Fibroblast of lung (primary cell): ENCODE data around the gene ABCA2.

ENCODE experiments used
- EZH2 ChIP-seq: IDR thresholded peaks from 2 replicates; pipeline ENCODE4 v1.5.1; 2012; ENCODE audit warnings: low read length, control low read depth, mild to moderate bottlenecking; ENCODE audit errors: missing control alignments
- TF ChIP-seq, protein P1 (sequence below), 2 donors: IDR thresholded peaks in 1 of 2; conservative IDR thresholded peaks in 1 of 2; 1 replicate in 1 of 2; 2 replicates in 1 of 2; pipeline ENCODE4 v1.5.1; 2011 to 2012; ENCODE audit warnings: low read length in 2 of 2, control low read depth in 1 of 2, inconsistent platforms in 1 of 2, low read depth in 1 of 2, mild to moderate bottlenecking in 1 of 2

DNA sequence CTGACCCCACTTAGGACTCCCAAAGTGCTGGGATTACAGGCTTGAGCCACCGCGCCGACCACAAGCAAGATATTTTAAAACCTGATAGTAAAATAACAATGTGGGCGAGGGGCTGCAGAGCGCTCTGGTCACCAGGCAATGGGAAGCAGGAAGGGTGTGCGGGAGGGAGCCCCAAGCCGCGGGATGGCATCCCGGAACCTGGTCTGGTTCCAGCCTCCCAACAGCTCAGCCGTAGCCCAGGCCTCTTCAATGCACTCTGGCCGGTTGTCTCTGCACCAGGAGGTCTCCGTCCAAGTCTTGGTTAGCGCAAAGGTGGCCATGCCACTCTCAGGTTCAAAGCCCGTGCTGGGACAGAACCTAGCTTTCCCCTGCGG, 48.6 kb upstream of the ABCA2 start:
- TF ChIP-seq, protein P1, sequence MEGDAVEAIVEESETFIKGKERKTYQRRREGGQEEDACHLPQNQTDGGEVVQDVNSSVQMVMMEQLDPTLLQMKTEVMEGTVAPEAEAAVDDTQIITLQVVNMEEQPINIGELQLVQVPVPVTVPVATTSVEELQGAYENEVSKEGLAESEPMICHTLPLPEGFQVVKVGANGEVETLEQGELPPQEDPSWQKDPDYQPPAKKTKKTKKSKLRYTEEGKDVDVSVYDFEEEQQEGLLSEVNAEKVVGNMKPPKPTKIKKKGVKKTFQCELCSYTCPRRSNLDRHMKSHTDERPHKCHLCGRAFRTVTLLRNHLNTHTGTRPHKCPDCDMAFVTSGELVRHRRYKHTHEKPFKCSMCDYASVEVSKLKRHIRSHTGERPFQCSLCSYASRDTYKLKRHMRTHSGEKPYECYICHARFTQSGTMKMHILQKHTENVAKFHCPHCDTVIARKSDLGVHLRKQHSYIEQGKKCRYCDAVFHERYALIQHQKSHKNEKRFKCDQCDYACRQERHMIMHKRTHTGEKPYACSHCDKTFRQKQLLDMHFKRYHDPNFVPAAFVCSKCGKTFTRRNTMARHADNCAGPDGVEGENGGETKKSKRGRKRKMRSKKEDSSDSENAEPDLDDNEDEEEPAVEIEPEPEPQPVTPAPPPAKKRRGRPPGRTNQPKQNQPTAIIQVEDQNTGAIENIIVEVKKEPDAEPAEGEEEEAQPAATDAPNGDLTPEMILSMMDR (conservative IDR thresholded peaks at IDR 0.05 in 1 of 2, IDR thresholded peaks at IDR 0.05 in 1 of 2; ENCODE audit: low read depth in 1 of 2, low read length in 2 of 2) = no peak
- TF ChIP-seq EZH2 = no peak
